Stimulated activated CD8-positive, alpha-beta memory T cell treated with anti-CD3 and anti-CD28 coated beads, Interleukin-4, amount 100 ng/mL, for 24 hours (primary cell): ENCODE data around the gene IFITM1.
"Not testable (repeated sequence)": the region's sequence is repeated elsewhere in the genome, so short reads cannot be mapped to it uniquely, and the experiment has no call there.

Experiments used
- DNase-seq: peaks from one replicate; pipeline ENCODE4 v3.0.0-alpha.2; 2020; ENCODE audit warnings: low read depth

The IFITM1 gene

GRCh38 chr11:293852-294661 is 19.8 kb upstream of the IFITM1 start:
- no peak for DNase-seq

GRCh38 chr11:294780-295179 is 19.1 kb upstream of the IFITM1 start:
- DNase-seq: no peak

- DNase-seq: no peak
Measured at GRCh38 chr11:295351-296170, 18.3 kb upstream of the IFITM1 start.

DNA sequence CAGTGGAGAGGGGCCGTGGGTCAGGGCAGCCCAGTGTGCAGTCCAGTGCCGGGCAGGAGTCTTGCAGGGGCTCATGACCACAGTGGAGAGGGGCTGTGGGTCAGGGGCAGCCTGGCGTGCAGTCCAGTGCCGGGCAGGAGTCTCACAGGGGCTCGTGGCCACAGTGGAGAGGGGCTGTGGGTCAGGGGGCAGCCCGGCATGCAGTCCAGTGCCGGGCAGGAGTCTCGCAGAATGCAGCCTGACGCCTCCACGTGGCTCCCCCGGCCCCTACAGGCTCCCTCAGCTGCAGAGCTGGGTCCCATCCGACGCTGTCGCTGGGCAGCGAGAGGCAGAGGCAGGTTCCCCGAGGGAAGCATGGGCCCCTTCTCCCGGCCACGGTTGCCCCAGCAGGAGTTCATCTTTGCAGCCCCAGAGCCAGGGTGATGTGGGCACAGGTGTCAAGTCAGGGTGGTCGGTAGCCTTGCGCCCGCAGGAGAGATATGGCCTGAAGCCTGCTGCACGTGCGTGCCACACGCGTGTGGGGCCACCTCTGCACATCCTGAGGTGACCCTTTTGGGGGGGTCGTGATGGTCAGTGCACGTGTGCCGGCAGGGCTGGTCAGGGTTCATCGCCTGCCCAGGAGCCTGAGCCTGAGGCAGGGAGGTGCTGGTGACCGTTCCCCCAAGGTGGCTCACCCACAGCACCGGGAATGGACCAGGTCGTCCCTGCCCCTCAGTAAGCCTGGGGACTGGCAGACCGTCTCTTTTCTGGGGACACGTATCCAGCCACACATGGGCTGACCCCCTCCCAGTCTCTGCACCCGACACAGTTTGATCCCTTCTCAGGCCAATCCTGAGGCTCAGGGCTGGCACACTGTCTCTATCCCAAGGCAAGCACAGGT is 17.4 kb upstream of the IFITM1 start:
- no peak for DNase-seq

DNA sequence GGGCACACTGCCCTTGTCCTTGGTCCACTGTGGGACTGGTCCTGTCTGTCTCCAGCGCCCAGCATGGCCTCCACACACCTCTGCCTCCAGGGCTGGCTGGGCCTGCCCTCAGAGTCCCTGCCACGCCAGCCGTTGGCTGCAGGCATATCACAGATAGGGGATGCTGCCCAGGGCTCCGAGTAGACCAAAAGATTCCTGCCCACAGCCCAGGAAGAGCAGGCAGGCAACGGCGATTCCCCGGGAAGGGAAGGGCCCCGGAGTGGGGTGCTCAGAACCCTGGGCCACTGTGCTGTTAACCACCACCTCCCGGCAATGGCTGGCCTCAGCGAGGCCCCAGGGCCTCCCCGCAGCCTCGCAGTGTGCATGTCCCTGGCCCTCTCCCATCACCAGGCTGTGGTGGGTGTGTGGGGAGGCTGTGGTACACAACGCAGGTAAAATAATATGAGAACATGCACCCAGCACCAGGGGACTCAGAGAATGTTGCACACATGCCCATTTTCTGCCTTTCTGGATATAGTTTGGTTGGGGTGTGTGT is 16.7 kb upstream of the IFITM1 start:
- DNase-seq: no peak

DNA sequence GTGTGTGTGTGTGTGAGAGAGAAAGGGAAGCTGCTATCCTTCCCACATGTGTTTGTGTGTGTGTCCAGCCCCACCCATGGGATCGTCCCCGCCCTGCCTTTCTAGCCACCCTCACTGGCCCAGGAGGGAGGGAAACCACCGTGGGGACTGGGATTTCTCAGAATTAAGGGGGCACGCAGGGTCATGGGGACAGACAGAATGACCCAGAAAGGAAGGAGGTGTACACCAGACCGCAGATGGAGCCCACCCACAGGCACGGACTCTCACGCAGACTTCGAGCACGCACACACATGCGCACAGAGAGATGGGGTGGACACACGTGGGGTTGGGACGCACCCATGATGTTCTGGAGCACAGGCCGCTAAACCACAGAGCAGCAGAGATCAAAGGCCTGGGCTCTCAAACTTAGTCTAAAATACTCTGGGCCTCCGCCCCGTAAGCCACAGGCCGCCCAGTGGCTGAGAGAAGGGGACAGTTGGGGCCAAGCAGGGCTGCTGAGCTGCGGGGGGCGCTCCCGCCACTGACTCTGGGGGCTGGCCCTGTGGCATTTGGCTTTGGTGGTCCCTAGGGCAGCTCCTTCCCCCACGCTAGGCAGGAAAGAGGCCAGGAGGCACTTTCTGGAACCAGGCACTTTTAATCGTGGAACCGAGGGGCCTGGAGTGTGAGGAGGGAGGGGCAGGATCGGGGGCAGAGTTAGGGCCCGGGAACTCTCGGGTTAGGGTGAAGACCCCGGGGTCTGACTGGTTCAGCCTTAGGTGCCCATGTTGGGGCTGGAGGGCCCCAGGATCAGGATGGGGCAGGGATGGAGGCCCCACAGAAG is 16.0 kb upstream of the IFITM1 start:
- no peak for DNase-seq

DNA sequence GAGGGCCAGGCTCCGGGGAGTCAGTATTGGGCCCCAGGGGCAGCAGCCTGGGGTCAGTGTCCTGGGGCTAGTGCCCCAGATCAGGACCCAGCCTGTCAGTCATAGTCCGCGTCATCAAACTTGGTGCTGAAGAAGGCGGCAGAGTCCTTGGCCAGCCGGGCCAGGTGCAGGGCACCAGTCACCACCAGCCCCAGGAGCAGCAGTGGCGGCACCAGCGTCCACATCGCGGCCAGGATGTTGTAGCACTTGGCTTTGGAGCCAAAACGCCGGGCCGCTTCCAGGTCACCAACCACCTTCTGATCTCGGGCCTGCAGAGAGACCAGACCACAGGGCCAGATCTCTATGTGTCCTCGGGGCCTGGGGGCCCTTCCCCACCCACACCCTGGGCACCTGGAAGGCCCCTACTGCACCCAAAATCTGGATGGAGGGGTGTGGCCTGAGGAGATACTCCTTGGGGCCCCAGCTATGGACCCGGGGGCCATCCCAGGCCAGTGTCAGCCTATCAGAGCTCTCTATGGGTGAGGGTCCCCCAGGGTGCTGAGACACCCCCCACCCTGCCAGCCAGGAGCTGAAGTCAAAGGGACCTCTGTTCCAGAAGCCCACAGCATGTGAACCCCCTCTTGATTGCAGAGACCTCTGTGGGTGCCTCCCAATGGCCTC is 15.3 kb upstream of the IFITM1 start:
- DNase-seq: no peak

DNA sequence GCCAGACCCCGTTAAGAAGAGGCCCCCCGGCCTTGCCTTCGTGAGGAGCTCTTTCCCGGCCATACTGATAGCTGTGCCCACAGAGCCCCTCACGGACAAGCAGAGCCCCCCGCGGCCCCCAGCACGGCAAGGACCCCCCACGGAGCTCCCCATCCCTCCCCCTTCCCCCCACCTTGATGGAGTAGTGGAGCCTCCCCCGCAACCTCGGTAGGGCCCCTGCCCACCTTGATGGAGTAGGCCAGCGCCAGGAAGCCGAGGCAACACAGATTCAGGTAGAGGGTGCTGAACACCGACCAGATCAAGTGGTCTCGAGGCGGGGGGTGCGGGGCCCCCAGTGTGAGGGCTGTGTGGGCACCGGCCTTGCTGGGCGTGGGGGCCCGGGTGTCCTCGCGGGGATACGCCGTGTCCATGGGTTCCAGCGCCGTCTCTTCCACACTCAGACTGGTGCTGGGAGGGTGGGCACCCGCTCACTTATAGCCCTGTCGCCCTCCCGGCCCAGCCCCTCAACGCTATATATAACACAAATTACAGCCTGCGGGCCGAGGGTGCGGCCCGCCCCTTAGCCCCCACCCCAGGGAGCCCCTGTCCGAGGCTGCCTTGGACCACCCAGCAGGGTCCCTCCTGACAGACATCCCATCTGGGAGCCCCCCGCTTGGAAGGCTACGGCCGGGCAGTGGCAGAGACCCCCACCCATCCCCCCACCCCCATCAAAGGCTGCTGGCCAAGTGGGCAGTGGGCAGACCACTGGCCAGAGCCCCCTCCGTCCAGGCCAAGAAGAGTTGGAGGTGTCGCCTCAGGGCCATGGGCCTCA is 14.6 kb upstream of the IFITM1 start, which contains the start of gene IFITM5:
Gene IFITM5, minus strand, starts transcription at position 446 of the 811 bp plus-strand sequence. Its CDS starts 36 bp downstream, at position 410.
- no peak for DNase-seq

- no peak for DNase-seq
Measured at GRCh38 chr11:299951-300735, 13.7 kb upstream of the IFITM1 start.

DNA sequence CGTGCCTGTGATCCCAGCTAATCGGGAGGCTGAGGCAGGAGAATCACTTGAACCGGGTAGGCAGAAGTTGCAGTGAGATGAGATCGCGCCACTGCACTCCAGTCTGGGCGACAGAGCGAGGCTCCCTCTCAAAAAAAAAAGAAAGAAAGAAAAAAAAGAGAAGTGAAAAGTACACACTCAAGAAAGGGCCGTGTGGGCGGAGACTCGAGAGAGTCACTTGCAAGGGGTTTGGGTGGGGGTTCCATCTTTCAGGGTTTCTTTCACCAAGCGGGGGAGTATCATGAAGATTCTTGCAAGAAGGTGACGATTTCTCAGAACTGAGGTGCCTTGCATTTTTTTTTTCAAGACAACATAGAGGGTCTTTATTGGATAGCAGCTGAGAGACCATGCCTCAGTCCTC is 10.5 kb upstream of the IFITM1 start:
- DNase-seq: no peak

GRCh38 chr11:304061-304506 is 9.8 kb upstream of the IFITM1 start:
- no peak for DNase-seq

DNA sequence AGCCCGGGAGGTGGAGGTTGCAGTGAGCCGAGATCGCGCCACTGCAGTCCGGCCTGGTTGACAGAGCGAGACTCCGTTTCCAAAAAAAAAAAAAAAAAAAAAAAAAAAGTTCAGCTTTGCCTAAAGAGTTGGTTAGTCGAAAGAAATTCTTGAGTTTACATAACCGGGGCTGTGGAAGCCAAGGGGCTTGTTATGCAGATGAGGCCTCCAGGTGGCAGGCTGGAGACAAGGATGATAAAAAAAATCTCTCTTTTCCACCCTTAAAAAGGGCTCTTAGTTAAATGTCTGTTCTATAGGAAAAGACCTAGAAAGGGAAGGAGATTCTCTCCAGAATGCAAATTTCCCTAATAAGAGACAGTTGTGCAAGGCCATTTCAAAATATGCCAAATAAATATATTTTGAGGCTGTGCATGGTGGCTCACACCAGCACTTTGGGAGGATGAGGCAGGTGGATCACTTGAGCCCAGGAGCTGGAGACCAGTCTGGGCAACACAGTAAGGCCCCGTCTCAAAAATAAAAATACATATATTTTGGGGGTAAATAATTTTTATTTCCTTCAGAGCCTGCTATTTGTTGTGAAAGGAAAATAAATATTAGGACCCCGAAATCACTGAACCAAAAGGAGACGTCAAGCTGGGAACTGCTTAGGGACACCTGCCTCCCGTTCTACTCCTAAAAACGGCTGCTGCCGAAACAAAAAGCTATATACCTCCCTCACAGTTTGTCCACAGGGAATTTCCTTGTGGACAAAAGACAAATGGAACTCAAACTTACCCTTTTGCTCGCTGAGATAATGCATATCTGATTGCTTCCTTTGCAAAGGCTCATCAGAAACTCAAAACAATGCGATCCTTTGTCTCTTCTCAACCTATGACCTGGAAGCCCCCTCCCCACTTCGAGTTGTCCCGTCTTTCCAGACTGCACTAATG is 8.7 kb upstream of the IFITM1 start:
- no peak for DNase-seq

GRCh38 chr11:305844-306211 is 8.0 kb upstream of the IFITM1 start:
- DNase-seq: no peak

GRCh38 chr11:306645-307371 is 7.0 kb upstream of the IFITM1 start:
- DNase-seq: no peak

DNA sequence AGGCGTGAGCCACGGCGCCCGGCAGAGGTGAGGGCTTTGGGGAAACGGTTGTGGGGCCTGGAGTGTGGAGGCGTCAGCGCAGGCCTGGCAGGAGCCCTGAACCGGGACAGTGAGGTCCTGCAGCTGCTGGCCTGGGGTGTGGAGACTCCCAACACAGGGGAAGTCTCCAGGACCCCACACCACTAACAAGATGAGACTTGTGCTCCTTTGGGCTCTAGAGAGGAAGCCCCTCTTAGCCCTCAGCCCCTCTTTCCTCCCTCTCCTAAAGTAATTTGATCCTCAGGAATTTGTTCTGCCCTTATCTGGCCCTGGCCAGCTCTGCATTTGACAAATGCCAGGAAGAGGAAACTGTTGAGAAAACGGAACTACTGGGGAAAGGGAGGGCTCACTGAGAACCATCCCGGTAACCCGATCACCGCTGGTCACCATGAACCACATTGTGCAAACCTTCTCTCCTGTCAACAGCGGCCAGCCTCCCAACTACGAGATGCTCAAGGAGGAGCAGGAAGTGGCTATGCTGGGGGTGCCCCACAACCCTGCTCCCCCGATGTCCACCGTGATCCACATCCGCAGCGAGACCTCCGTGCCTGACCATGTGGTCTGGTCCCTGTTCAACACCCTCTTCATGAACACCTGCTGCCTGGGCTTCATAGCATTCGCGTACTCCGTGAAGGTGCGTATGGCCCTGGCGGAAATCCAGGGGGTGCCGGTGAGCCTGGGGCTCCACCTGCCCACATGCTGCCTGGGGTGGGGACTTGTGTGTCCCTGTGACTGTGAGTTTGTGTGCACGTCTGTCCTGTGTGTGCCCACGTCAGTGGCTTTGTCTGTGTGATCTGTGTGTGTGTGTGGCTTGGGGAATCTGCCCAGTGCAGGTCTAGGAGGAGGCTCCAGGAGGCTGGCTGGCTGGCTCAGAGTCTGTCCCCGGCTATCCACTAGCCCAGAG is 5.8 kb upstream of the IFITM1 start, which contains the start of gene IFITM2:
Gene IFITM2, plus strand, starts transcription at position 51 of the 943 bp plus-strand sequence. Its CDS starts 377 bp downstream, at position 428.
- DNase-seq: not testable (repeated sequence)
